T-helper 9 cell (primary cell): ENCODE data around the gene IRF9.

Experiments used
- DNase-seq: peaks from one replicate; pipeline ENCODE4 v3.0.0-alpha.2; 2020

Gene IRF9

GRCh38 chr14:24131549-24131966, 29.5 kb upstream of the IRF9 start:
- no peak for DNase-seq

GRCh38 chr14:24132061-24132685, 28.9 kb upstream of the IRF9 start:
- no peak for DNase-seq

DNA sequence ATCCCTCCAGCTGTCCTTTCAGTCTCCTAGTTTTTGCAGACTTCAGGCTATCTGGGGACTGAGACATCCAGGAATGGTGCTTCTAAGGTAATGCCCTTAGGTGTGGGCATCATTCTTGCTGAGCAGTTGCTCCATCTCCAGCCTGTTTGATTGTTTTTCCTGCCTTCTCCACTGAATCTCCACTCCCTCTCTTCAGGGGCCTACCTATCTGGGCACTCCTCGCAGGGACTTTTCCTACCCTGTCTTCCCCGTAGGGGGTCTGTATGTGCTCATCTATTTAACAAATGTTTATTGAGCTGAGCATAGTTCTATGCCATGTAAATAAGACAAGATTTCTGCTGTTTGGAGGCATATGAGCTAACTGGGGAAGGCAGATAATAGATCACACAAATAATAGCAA, 28.1 kb upstream of the IRF9 start:
- no peak for DNase-seq

GRCh38 chr14:24133735-24134134, 27.3 kb upstream of the IRF9 start:
- no peak for DNase-seq

- no peak for DNase-seq
Measured at GRCh38 chr14:24135584-24135833, 25.6 kb upstream of the IRF9 start.

GRCh38 chr14:24135834-24136683, 25.0 kb upstream of the IRF9 start, which contains the start of gene PSME1:
Gene PSME1 (plus strand): TSS chr14:24136194. CDS start chr14:24136263, 69 bp downstream.
- DNase-seq: peak; percentile 94

GRCh38 chr14:24136684-24137528, 24.2 kb upstream of the IRF9 start:
- no peak for DNase-seq

DNA sequence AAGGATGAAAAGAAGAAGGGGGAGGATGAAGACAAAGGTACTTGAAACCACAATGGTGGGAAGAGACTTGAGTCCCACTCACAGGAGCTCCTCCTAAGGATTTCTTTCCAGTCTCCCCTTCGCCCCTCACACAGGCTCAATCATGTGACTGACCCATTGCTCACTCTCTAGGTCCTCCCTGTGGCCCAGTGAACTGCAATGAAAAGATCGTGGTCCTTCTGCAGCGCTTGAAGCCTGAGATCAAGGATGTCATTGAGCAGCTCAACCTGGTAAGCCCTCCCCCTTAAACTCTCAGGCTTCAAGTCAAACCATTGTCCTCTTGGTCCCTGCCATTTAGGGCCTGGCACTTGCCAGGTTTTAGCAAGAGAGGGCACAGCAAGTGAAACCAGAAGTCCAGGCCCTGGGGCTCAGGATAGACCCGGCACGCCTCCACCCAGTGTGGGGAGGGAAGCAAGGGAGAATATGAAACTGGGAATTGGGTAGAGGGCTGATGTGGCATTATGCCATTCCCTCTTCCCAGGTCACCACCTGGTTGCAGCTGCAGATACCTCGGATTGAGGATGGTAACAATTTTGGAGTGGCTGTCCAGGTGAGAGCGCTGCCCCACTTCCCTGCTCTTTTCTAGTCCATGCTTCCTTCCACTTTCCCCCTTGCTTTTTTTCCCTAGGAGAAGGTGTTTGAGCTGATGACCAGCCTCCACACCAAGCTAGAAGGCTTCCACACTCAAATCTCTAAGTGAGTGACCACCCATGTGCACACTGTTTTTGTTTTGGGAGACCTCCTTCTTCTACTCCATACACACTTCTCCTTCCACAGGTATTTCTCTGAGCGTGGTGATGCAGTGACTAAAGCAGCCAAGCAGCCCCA, 23.3 kb upstream of the IRF9 start:
- DNase-seq: no peak

- DNase-seq: no peak
Measured at GRCh38 chr14:24138396-24139271, 22.4 kb upstream of the IRF9 start.

DNA sequence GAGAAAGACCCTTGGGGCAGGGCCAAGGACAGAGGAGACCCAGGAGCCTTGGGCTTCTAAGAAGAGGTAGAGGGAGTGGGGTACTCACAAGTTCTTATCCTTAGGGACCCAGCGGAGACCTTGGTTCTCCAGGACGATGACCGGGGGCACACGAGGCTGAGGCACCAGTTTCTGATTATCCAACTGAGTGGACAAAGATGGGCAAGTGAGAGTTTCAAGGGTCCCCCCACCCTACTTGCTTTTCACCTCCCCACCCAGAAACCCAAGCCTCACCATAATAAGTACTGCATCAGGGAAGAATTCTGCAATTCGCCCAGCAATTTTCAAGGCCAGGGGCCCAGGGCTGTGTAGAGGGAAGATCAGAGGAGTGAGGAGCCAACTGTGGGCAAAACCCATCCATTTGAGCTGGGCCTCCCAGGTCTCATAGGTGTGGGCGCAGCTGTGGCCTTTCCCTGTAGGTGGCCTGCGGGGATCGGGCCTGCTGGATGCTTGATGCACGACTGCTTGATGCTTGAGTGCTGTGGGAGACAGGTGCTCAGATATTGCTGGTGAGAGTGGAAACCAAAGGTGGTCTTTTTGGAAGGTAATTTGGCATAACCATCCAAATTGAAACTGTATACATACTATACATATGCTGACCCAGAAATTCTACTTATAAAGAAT, 21.7 kb upstream of the IRF9 start:
- DNase-seq: no peak

DNA sequence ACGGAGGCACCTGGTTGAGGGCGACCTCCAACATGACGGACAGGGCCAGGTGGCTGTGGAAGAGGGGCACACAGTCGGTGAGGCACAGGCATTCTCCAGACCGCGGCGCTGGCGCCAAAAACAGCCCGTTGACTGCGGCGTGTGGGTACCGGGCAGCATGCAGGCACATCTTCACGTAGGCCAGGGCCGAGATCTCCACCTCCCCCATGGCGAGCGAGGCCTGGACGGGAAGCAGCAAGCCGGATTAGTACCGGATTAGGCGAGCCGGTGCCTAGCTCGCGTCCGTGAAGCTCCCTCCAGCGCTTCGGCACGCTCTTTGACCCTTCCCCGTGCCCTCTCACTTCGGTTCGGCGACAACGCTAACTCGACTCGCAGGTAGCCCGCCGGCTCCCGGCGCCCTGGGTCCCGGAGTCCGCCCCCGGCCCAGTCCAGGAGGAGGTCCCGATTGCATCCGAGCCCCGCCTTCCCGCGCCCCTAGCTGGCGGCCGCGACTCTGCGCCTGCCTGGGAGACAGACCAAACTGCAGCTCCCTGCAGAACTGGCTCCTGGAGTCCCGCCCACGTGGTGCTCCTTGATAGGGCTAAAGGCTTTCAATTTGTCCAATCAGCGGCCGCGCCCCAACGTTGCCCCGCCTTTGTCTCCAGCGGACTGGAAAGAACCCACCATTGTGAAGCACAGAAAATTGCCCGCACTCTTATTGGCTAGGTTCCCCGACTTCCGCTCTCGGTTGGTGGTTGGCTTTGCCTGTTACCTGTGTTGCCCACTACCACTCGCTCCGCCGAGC, 19.8 kb upstream of the IRF9 start, which contains the start of gene EMC9:
TSS of gene EMC9 (minus strand) at position 495 of the 784 bp plus-strand sequence. CDS start at position 208, 287 bp downstream.
- DNase-seq: peak; percentile 98

DNA sequence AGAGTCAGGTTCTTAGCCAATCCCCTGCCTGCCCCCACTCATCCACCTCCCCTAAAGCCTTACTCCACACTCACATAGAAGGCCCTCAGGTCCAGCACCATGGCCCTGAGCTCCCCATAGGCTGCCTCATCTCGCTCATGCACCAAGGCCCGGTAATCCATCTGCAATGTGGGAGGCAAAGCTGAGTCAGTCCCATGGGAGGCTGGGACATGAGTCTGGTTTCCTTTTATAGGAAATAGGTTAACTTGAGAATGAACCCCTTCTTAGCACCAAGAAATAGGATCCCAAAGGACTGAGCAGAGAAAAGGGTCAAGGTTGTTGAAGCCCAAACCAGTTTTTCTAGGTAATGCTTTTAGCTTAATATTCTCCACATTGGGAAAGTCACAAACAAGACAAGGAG, 17.6 kb upstream of the IRF9 start:
- DNase-seq: no peak

GRCh38 chr14:24144451-24144850, 16.6 kb upstream of the IRF9 start:
- DNase-seq: no peak

DNA sequence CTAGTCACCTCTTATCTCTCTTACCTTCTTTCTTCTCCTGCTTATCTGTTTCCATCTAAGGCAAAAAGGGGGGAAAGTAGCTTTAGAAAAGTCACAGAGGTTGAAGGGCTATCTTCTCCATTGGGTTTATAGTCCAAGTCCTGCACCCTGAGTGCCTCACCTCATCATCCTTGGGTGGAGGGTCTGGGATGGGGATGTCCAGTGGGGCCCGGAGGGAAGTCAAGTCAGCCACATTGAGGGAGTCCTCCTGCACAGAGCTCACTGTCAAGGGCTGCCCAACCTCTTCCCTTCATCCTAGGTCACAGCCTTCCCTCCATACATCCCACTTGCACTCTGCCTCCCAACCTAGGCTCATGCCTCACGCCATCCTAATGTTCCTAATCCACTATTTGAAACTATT, 15.8 kb upstream of the IRF9 start:
- DNase-seq: no peak

- DNase-seq: no peak
Measured at GRCh38 chr14:24145690-24146452, 15.2 kb upstream of the IRF9 start.

- DNase-seq: peak; percentile 74
Measured at GRCh38 chr14:24146453-24146977, 14.6 kb upstream of the IRF9 start, which contains the start of gene PSME2. Gene PSME2 (minus strand): TSS chr14:24146610. CDS start chr14:24146581, 29 bp downstream.

GRCh38 chr14:24146978-24147760, 13.9 kb upstream of the IRF9 start, which contains the start of gene RNF31:
Gene RNF31 (plus strand): TSS chr14:24147498. CDS start chr14:24147699, 201 bp downstream.
- DNase-seq: peak; percentile 95
